ENCODE measurements around the gene PATJ. TPM values are rescaled to one million over a fixed set of nuclear protein-coding genes. Genes with fewer than 3 reads are reported as not detected.

PATJ gene
- polyA plus RNA-seq, 1 donor from 2014 or later = 7.8 TPM

DNA sequence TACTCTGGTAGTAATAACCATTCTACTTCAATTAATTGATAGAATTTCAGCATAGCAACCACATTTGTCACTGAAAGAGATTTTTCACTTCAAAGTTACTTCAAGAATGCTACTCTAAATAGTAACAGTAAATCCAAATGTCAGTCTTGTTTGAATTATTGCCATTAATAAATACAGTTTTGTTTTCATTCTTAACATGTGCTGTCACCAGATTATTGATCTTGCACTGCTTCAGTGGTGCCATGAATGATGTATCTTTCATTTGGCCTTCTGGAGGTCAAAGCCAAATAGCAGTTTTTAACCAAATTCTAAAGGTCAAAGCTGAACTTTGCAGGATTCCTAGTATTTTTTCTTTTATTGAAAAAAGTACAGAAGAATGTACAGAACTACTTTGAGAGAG, 199.5 kb downstream of the PATJ start:
- no peaks in the 10 kb centered on the region for H3K9me2 ChIP-seq (ENCODE audit: insufficient read depth, low read length)
- H3K9ac ChIP-seq (ENCODE audit: low read length) = no peak overlapping the region
- no peaks in the 10 kb centered on the region for H3K79me2 ChIP-seq (replicated peaks; ENCODE audit: insufficient read depth, low read length)
- no peaks in the 10 kb centered on the region for H3K27me3 ChIP-seq (ENCODE audit: insufficient read depth, low read depth, low read length)
- no peaks in the 10 kb centered on the region for H3F3A ChIP-seq (ENCODE audit: insufficient read depth, low read length, poor library complexity, severe bottlenecking)
- no peaks in the 10 kb centered on the region for H3K9me3 ChIP-seq (ENCODE audit: low read length)
- TF ChIP-seq SMC3 (conservative IDR thresholded peaks at IDR 0.05; ENCODE audit: poor library complexity) (no peak), EP300 (conservative IDR thresholded peaks at IDR 0.05; ENCODE audit: poor library complexity, severe bottlenecking) (no peak), TAF1 (IDR thresholded peaks at IDR 0.05; ENCODE audit: low read depth) (no peak), MXI1 (conservative IDR thresholded peaks at IDR 0.05; ENCODE audit: poor library complexity, severe bottlenecking) (no peak), EZH2 (IDR thresholded peaks at IDR 0.05; ENCODE audit: borderline replicate concordance, insufficient read depth, low read length, poor library complexity, severe bottlenecking) (no peak), POLR2AphosphoS5 (IDR thresholded peaks at IDR 0.05) (no peak), RAD21 (conservative IDR thresholded peaks at IDR 0.05) (no peak)
- TF ChIP-seq, protein P1, sequence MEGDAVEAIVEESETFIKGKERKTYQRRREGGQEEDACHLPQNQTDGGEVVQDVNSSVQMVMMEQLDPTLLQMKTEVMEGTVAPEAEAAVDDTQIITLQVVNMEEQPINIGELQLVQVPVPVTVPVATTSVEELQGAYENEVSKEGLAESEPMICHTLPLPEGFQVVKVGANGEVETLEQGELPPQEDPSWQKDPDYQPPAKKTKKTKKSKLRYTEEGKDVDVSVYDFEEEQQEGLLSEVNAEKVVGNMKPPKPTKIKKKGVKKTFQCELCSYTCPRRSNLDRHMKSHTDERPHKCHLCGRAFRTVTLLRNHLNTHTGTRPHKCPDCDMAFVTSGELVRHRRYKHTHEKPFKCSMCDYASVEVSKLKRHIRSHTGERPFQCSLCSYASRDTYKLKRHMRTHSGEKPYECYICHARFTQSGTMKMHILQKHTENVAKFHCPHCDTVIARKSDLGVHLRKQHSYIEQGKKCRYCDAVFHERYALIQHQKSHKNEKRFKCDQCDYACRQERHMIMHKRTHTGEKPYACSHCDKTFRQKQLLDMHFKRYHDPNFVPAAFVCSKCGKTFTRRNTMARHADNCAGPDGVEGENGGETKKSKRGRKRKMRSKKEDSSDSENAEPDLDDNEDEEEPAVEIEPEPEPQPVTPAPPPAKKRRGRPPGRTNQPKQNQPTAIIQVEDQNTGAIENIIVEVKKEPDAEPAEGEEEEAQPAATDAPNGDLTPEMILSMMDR (IDR thresholded peaks at IDR 0.05; ENCODE audit: poor library complexity, severe bottlenecking) = no peak
- TF ChIP-seq, protein P2, sequence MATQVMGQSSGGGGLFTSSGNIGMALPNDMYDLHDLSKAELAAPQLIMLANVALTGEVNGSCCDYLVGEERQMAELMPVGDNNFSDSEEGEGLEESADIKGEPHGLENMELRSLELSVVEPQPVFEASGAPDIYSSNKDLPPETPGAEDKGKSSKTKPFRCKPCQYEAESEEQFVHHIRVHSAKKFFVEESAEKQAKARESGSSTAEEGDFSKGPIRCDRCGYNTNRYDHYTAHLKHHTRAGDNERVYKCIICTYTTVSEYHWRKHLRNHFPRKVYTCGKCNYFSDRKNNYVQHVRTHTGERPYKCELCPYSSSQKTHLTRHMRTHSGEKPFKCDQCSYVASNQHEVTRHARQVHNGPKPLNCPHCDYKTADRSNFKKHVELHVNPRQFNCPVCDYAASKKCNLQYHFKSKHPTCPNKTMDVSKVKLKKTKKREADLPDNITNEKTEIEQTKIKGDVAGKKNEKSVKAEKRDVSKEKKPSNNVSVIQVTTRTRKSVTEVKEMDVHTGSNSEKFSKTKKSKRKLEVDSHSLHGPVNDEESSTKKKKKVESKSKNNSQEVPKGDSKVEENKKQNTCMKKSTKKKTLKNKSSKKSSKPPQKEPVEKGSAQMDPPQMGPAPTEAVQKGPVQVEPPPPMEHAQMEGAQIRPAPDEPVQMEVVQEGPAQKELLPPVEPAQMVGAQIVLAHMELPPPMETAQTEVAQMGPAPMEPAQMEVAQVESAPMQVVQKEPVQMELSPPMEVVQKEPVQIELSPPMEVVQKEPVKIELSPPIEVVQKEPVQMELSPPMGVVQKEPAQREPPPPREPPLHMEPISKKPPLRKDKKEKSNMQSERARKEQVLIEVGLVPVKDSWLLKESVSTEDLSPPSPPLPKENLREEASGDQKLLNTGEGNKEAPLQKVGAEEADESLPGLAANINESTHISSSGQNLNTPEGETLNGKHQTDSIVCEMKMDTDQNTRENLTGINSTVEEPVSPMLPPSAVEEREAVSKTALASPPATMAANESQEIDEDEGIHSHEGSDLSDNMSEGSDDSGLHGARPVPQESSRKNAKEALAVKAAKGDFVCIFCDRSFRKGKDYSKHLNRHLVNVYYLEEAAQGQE (IDR thresholded peaks at IDR 0.05; ENCODE audit: borderline replicate concordance) = no peak
- no peak overlapping the region for H2AFZ ChIP-seq (ENCODE audit: low read depth, low read length)
- H3K4me2 ChIP-seq (ENCODE audit: low read length) = no peak overlapping the region
- no peak overlapping the region for H3K4me3 ChIP-seq (ENCODE audit: low read length)
- no peak overlapping the region for H3K27ac ChIP-seq (ENCODE audit: low read length)
- no peaks in the 10 kb centered on the region for H4K20me1 ChIP-seq (ENCODE audit: insufficient read depth)
- no peaks in the 10 kb centered on the region for H3K36me3 ChIP-seq (ENCODE audit: insufficient read depth, low read length)

DNA sequence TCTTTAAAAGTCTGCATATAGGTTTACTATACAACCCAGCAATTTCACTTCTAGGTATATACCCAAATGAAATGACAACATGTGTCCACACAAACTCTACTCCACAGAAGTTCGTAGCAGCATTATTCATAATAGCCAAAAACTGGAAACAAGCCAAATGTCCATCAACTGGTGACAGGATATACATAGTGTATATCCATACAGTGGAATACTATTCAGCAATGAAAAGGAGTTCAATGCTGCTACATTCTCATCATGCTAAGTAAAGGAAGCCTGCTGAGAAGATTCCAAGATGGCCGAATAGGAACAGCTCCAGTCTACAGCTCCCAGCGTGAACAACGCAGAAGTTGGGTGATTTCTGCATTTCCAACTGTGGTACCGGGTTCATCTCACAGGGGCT, 200.6 kb downstream of the PATJ start:
- Histone ChIP-seq H3K4me2 (ENCODE audit: low read length) (no peak overlapping the region), H3K9me3 (ENCODE audit: low read length) (no peaks in the 10 kb centered on the region)

More for the DNA sequence above, 200.6 kb downstream of the PATJ start:
- H3K27me3 ChIP-seq (ENCODE audit: insufficient read depth, low read depth, low read length) = no peaks in the 10 kb centered on the region
- no peak overlapping the region for H3K9ac ChIP-seq (ENCODE audit: low read length)
- no peaks in the 10 kb centered on the region for H3K36me3 ChIP-seq (ENCODE audit: insufficient read depth, low read length)
- H3K27ac ChIP-seq (ENCODE audit: low read length) = no peak overlapping the region
- no peaks in the 10 kb centered on the region for H4K20me1 ChIP-seq (ENCODE audit: insufficient read depth)
- no peaks in the 10 kb centered on the region for H3K9me2 ChIP-seq (ENCODE audit: insufficient read depth, low read length)
- H3K4me3 ChIP-seq (ENCODE audit: low read length) = no peak overlapping the region
- TF ChIP-seq SMC3 (conservative IDR thresholded peaks at IDR 0.05; ENCODE audit: poor library complexity) = no peak
- TF ChIP-seq MXI1 (conservative IDR thresholded peaks at IDR 0.05; ENCODE audit: poor library complexity, severe bottlenecking) = no peak
- no peak for TF ChIP-seq RAD21 (conservative IDR thresholded peaks at IDR 0.05)
- TF ChIP-seq, protein P1 (IDR thresholded peaks at IDR 0.05; ENCODE audit: poor library complexity, severe bottlenecking) = no peak
- TF ChIP-seq TAF1 (IDR thresholded peaks at IDR 0.05; ENCODE audit: low read depth) = no peak
- no peak for TF ChIP-seq POLR2AphosphoS5 (IDR thresholded peaks at IDR 0.05)
- TF ChIP-seq, protein P2 (IDR thresholded peaks at IDR 0.05; ENCODE audit: borderline replicate concordance) = no peak
- TF ChIP-seq EP300 (conservative IDR thresholded peaks at IDR 0.05; ENCODE audit: poor library complexity, severe bottlenecking) = no peak
- no peak for TF ChIP-seq EZH2 (IDR thresholded peaks at IDR 0.05; ENCODE audit: borderline replicate concordance, insufficient read depth, low read length, poor library complexity, severe bottlenecking)
- no peaks in the 10 kb centered on the region for H3K79me2 ChIP-seq (replicated peaks; ENCODE audit: insufficient read depth, low read length)
- no peak overlapping the region for H2AFZ ChIP-seq (ENCODE audit: low read depth, low read length)
- no peaks in the 10 kb centered on the region for H3F3A ChIP-seq (ENCODE audit: insufficient read depth, low read length, poor library complexity, severe bottlenecking)

Measured in neural cell (in vitro differentiated cells).